Measurements from ENCODE around the gene ZHX3. TPM values are rescaled to one million over a fixed set of nuclear protein-coding genes. Genes with fewer than 3 reads are reported as not detected.
A peak's percentile ranks its signal among the peaks of the same experiment; 100 is the strongest.

Gene ZHX3
- total and polyA plus RNA-seq, 2 of the 4 experiments (the other 2 are of a cell fraction) = 25.0 to 28.0 TPM

GRCh38 chr20:41342474-41343464 lies 25.2 kb upstream of the ZHX3 start:
- Histone ChIP-seq H3K4ac (ENCODE audit: low read depth, low read length) (no peak overlapping the region), H3K36me3 (ENCODE audit: control insufficient read depth, insufficient read depth, low read length) (no peaks in the 10 kb centered on the region), H3K18ac (ENCODE audit: low read depth, low read length) (no peak overlapping the region), H3K23ac (ENCODE audit: low read depth, low read length) (no peak overlapping the region), H2BK20ac (ENCODE audit: low read depth, low read length) (no peak overlapping the region), H4K20me1 (ENCODE audit: insufficient read depth, low read length) (no peaks in the 10 kb centered on the region), H2AK5ac (ENCODE audit: low read depth, low read length) (no peak overlapping the region), H4K8ac (ENCODE audit: low read depth in 2 of 2, low read length in 2 of 2) (no peak overlapping the region), H4K91ac (ENCODE audit: insufficient read depth, low read depth, low read length) (no peak overlapping the region), H3K9me1 (ENCODE audit: insufficient read depth, low read length) (no peaks in the 10 kb centered on the region), H2AFZ (replicated peaks; ENCODE audit: low read length, poor library complexity) (no peak overlapping the region), H3K27ac (ENCODE audit: insufficient read depth, low read length) (no peak overlapping the region), H2BK5ac (ENCODE audit: low read depth, low read length, poor library complexity, severe bottlenecking) (no peak overlapping the region), H4K5ac (ENCODE audit: low read depth, low read length) (no peak overlapping the region), H3K56ac (ENCODE audit: extremely low read depth, insufficient read depth, low read length) (no peak overlapping the region), H3K4me2 (ENCODE audit: low read depth, low read length) (no peak overlapping the region), H2AK9ac (replicated peaks; ENCODE audit: low read depth, low read length, poor library complexity) (peak overlapping the region; percentile 52), H3K14ac (replicated peaks; ENCODE audit: low read depth, low read length) (no peak overlapping the region), H3K9ac (ENCODE audit: low read depth, low read length) (no peak overlapping the region), H3K27me3 (ENCODE audit: control insufficient read depth, insufficient read depth, low read length) (no peaks in the 10 kb centered on the region), H3K4me3 (ENCODE audit: insufficient read depth, low read depth, low read length) (no peak overlapping the region), H2BK120ac (ENCODE audit: low read depth, low read length) (no peak overlapping the region), H2BK15ac (ENCODE audit: low read depth, low read length) (no peak overlapping the region), H3K4me1 (ENCODE audit: control insufficient read depth, insufficient read depth, low read length) (peaks cover 9% of the 10 kb centered on the region), H3K9me3 (ENCODE audit: control insufficient read depth, insufficient read depth, low read length) (no peaks in the 10 kb centered on the region), H3K79me1 (ENCODE audit: low read depth in 1 of 2, low read length in 2 of 2) (peaks cover 0 to 6% of the 10 kb centered on the region in 2 experiments; a peak in 1 of 4 replicates)
- WGBS, 2 experiments (ENCODE audit: extremely low coverage in 2 of 2, insufficient read length in 1 of 2) = 96% methylated on average over 4 of the region's 9 CpGs; no CpG with 5 or more reads in 1 of the 2 experiments
- ATAC-seq (ENCODE audit: low read depth) = no peak
- no TSS peak for BruUV-seq (replicated peaks)
- ChIA-PET POLR2A (ENCODE audit: unreplicated experiment) (no interaction called here), CTCF (no interaction called here)
- peak; percentile 61 for TF ChIP-seq MAFK (IDR thresholded peaks at IDR 0.05; ENCODE audit: low read depth, low read length)
- no peak for TF ChIP-seq POLR2A (IDR thresholded peaks at IDR 0.05; ENCODE audit: low read depth, low read length)
- DNase-seq = no peak
- intact Hi-C loops (cut with micrococcal nuclease) = loop anchor here (10.0 kb wide), 1 partner anchor 352 kb away; no protein-coding TSS in a partner anchor
- dilution Hi-C loops (cut with HindIII; ENCODE audit: low sequenced_read_pairs, unreplicated experiment) = no loop called here
- in situ Hi-C loops (cut with MboI; ENCODE audit: low sequenced_read_pairs) = loop anchor here (5.0 to 10.0 kb wide), 2 partner anchors 165 to 368 kb away; no protein-coding TSS in a partner anchor
